Hepatic stellate cell (primary cell): Measurements from ENCODE around the gene BTK.
A peak's percentile ranks its signal among the peaks of the same experiment; 100 is the strongest.

Experiments used
- DNase-seq: peaks from one replicate; pipeline ENCODE4 v3.0.0; 2011; ENCODE audit warnings: low spot score

Gene BTK

GRCh38 chrX:101385795-101386541 lies at the start of gene BTK:
BTK (minus strand) TSS chrX:101386191; CDS start chrX:101375284, 10,907 bp downstream.
- no peak for DNase-seq

GRCh38 chrX:101430457-101431078 lies 44.6 kb upstream of the BTK start:
- DNase-seq, result no peak

GRCh38 chrX:101429934-101430333 lies 43.9 kb upstream of the BTK start:
- DNase-seq, result no peak

- no peak for DNase-seq
These were observed 42.0 kb upstream of the BTK start for GRCh38 chrX:101427954-101428353.

GRCh38 chrX:101419489-101419888 lies 33.5 kb upstream of the BTK start:
- DNase-seq, result no peak

GRCh38 chrX:101417981-101418841 lies 32.2 kb upstream of the BTK start:
- DNase-seq, result no peak

- DNase-seq, result no peak
These were observed 31.2 kb upstream of the BTK start for GRCh38 chrX:101417190-101417589.

GRCh38 chrX:101416691-101417090 lies 30.7 kb upstream of the BTK start:
- DNase-seq, result no peak

- DNase-seq, result peak; percentile 58
These were observed 29.5 kb upstream of the BTK start for GRCh38 chrX:101415180-101416145.

- DNase-seq, result no peak
These were observed 26.0 kb upstream of the BTK start for GRCh38 chrX:101411984-101412383.

- no peak for DNase-seq
These were observed 24.5 kb upstream of the BTK start for GRCh38 chrX:101410461-101410860.

GRCh38 chrX:101409043-101409442 lies 23.1 kb upstream of the BTK start:
- no peak for DNase-seq

GRCh38 chrX:101408532-101408841 lies 22.5 kb upstream of the BTK start:
- no peak for DNase-seq

- DNase-seq, result peak; percentile 83
These were observed 21.9 kb upstream of the BTK start, which contains the start of the genes GLA and HNRNPH2 for GRCh38 chrX:101407748-101408531. GLA (minus strand) TSS chrX:101407925; CDS start chrX:101407903, 22 bp downstream. HNRNPH2 (plus strand) TSS chrX:101408222; CDS start chrX:101411989, 3,767 bp downstream.

GRCh38 chrX:101407167-101407747 lies 21.3 kb upstream of the BTK start:
- no peak for DNase-seq

GRCh38 chrX:101399825-101400224 lies 13.8 kb upstream of the BTK start:
- no peak for DNase-seq

GRCh38 chrX:101398694-101399093 lies 12.7 kb upstream of the BTK start:
- no peak for DNase-seq

- DNase-seq, result no peak
These were observed 11.8 kb upstream of the BTK start for GRCh38 chrX:101397779-101398178.

GRCh38 chrX:101395789-101396188 lies 9.8 kb upstream of the BTK start:
- DNase-seq, result no peak

GRCh38 chrX:101394372-101394771 lies 8.4 kb upstream of the BTK start:
- no peak for DNase-seq
